A549 (cell line): ENCODE measurements around the gene CLEC1B. TPM values are rescaled to one million over a fixed set of nuclear protein-coding genes. Genes with fewer than 3 reads are reported as not detected.

ENCODE experiments used
- ATAC-seq, 2 experiments: fragments of 200-7000 bp in 1 of 2; fragments of >200 bp in 1 of 2; cut with Nextera tagmentation in 1 of 2; cut with Tn5 transposase in 1 of 2; 3 replicates each; pipeline versions ENCODE4 v1.8.0 to v1.9.1; 2018 to 2020; ENCODE audit warnings: mild to moderate bottlenecking in 1 of 2, moderate library complexity in 1 of 2
- CTCF ChIA-PET: fragments of 300-600 bp; sonication (Branson Sonifier 250); formaldehyde crosslinking; extraction: SDS; loops from one replicate; lab custom pipeline; 2021; ENCODE audit warnings: antibody characterized with exemption, inconsistent platforms; lab: Yijun Ruan, JAX
- POLR2A ChIA-PET: fragments of 350-600 bp; formaldehyde crosslinking; extraction: SDS; loops from one replicate; lab custom pipeline; 2021; ENCODE audit warnings: antibody characterized with exemption, inconsistent platforms; lab: Yijun Ruan, JAX
- DNase-seq, 2 experiments: peaks; one replicate each; pipeline versions ENCODE4 v3.0.0 to v3.0.0-alpha.2; 2011 to 2016; ENCODE audit warnings: low read depth in 1 of 2, low spot score in 1 of 2
- FAIRE-seq: peaks from 2 replicates; lab custom pipeline; 2011; peaks lifted over from hg19 to GRCh38; lab: Jason Lieb, UNC
- H3K27ac ChIP-seq, 2 experiments: fragments of >200 bp; sonication (Bioruptor Twin); formaldehyde crosslinking; 3 replicates each; pipeline ENCODE4 v1.5.1; 2016 to 2017
- H3K4me1 ChIP-seq: fragments of >200 bp; sonication (Bioruptor Twin); formaldehyde crosslinking; 3 replicates; pipeline ENCODE4 v1.6.1; 2016
- H3K4me2 ChIP-seq: fragments of >200 bp; sonication (Bioruptor Twin); formaldehyde crosslinking; 3 replicates; pipeline ENCODE4 v1.6.1; 2016
- H3K4me3 ChIP-seq: fragments of >200 bp; sonication (Bioruptor Twin); formaldehyde crosslinking; 3 replicates; pipeline ENCODE4 v1.5.1; 2016
- H3K9me3 ChIP-seq: fragments of >200 bp; sonication (Bioruptor Twin); formaldehyde crosslinking; 3 replicates; pipeline ENCODE4 v1.6.1; 2016
- BHLHE40 ChIP-seq: IDR thresholded peaks from 2 replicates; pipeline ENCODE4 v1.6.1; 2012; ENCODE audit warnings: low read depth, low read length, inconsistent platforms
- CBX2 ChIP-seq: fragments of 200-600 bp; sonication (generic); IDR thresholded peaks from 2 replicates; pipeline ENCODE4 v1.6.1; 2016; ENCODE audit warnings: low read depth, mild to moderate bottlenecking, borderline replicate concordance
- CEBPB ChIP-seq, 2 experiments: fragments of >200 bp in 1 of 2; sonication (Bioruptor Twin) in 1 of 2; formaldehyde crosslinking in 1 of 2; IDR thresholded peaks; 2 replicates each; pipeline ENCODE4 v1.6.1; 2012 to 2016
- CHD2 ChIP-seq: fragments of 150-350 bp; IDR thresholded peaks from 2 replicates; pipeline ENCODE4 v1.6.1; 2014; ENCODE audit warnings: low read length; ENCODE audit not compliant: partially characterized antibody
- CHD4 ChIP-seq: fragments of 200-600 bp; sonication (generic); IDR thresholded peaks from 2 replicates; pipeline ENCODE4 v1.6.1; 2016; ENCODE audit warnings: antibody characterized with exemption, mild to moderate bottlenecking, borderline replicate concordance
- FOXS1 ChIP-seq: fragments of 250-450 bp; sonication (Bioruptor Pico); IDR thresholded peaks from 2 replicates; pipeline ENCODE4 v1.5.0; 2020; ENCODE audit warnings: mild to moderate bottlenecking, moderate library complexity
- HEYL ChIP-seq: fragments of 250-450 bp; sonication (Bioruptor Pico); IDR thresholded peaks from 2 replicates; pipeline ENCODE4 v1.8.0; 2021; ENCODE audit warnings: mild to moderate bottlenecking, moderate library complexity
- HOXA7 ChIP-seq: fragments of 250-450 bp; sonication (Bioruptor Pico); IDR thresholded peaks from 2 replicates; pipeline ENCODE4 v1.5.0; 2020; ENCODE audit warnings: mild to moderate bottlenecking, moderate library complexity
- HOXB13 ChIP-seq: fragments of 250-450 bp; sonication (Bioruptor Pico); IDR thresholded peaks from 2 replicates; pipeline ENCODE4 v1.5.0; 2020; ENCODE audit warnings: low read depth, mild to moderate bottlenecking, moderate library complexity
- HOXB5 ChIP-seq: fragments of 250-450 bp; sonication (Bioruptor Pico); IDR thresholded peaks from 2 replicates; pipeline ENCODE4 v1.5.0; 2020; ENCODE audit warnings: mild to moderate bottlenecking, moderate library complexity
- JUN ChIP-seq, 2 experiments: fragments of >200 bp; sonication (Bioruptor Twin); formaldehyde crosslinking; IDR thresholded peaks; 2 replicates in 1 of 2; 3 replicates in 1 of 2; pipeline ENCODE4 v1.6.1; 2016 to 2017
- KDM5A ChIP-seq: fragments of 200-600 bp; sonication (generic); IDR thresholded peaks from 2 replicates; pipeline ENCODE4 v1.6.1; 2016; ENCODE audit warnings: antibody characterized with exemption, mild to moderate bottlenecking
- MAFK ChIP-seq: fragments of 450-650 bp; IDR thresholded peaks from 2 replicates; pipeline ENCODE4 v1.6.1; 2014; ENCODE audit not compliant: partially characterized antibody
- NR3C1 ChIP-seq: fragments of >200 bp; sonication (Bioruptor Twin); formaldehyde crosslinking; IDR thresholded peaks from 3 replicates; pipeline ENCODE4 v1.6.1; 2017
- PHF8 ChIP-seq: fragments of 200-600 bp; sonication (generic); IDR thresholded peaks from 2 replicates; pipeline ENCODE4 v1.6.1; 2016; ENCODE audit warnings: low read depth, mild to moderate bottlenecking, antibody characterized with exemption, moderate library complexity, borderline replicate concordance
- POLR2AphosphoS2 ChIP-seq: conservative IDR thresholded peaks from 2 replicates; pipeline ENCODE4 v1.6.1; 2012; ENCODE audit warnings: low read length, improper control_type of control experiment, inconsistent platforms
- RCOR1 ChIP-seq: fragments of 150-350 bp; IDR thresholded peaks from 2 replicates; pipeline ENCODE4 v1.6.1; 2014; ENCODE audit warnings: antibody characterized with exemption, low read length, low read depth
- SMC3 ChIP-seq: fragments of >200 bp; sonication (Bioruptor Twin); formaldehyde crosslinking; IDR thresholded peaks from 3 replicates; pipeline ENCODE4 v1.6.1; 2018; ENCODE audit warnings: inconsistent platforms
- TFCP2L1 ChIP-seq: fragments of 250-450 bp; sonication (Bioruptor Pico); IDR thresholded peaks from 2 replicates; pipeline ENCODE4 v1.5.0; 2021; ENCODE audit warnings: mild to moderate bottlenecking
- TP53 ChIP-seq: fragments of 250-450 bp; sonication (Bioruptor Pico); IDR thresholded peaks from 2 replicates; pipeline ENCODE4 v1.5.0; 2021; ENCODE audit warnings: mild to moderate bottlenecking, moderate library complexity
- ZNF302 ChIP-seq: fragments of 250-450 bp; sonication (Bioruptor Pico); IDR thresholded peaks from 2 replicates; pipeline ENCODE4 v1.9.0; 2021; ENCODE audit warnings: inconsistent platforms, mild to moderate bottlenecking, moderate library complexity
- ZSCAN20 ChIP-seq: fragments of 250-450 bp; sonication (Bioruptor Pico); IDR thresholded peaks from 2 replicates; pipeline ENCODE4 v1.8.0; 2022; ENCODE audit warnings: mild to moderate bottlenecking, moderate library complexity
- WGBS: methylation state at CpG from one replicate; pipeline ENCODE4 v1.1.6; 2017; ENCODE audit errors: missing lambda C conversion rate; 5-methylcytosine and 5-hydroxymethylcytosine counted together
- polyA plus RNA-seq, 4 experiments: library from polyadenylated mRNA; depleted of rRNA in 3 of 4; stranded (reverse); fragments of >200 nt; fragmentation: RNase III in 1 of 4; extraction: RNeasy Plus Mini Kit Qiagen cat#74134 plus additional on column Dnase treatment in 1 of 4; gene quantifications; 2 replicates in 3 of 4; 3 replicates in 1 of 4; pipeline ENCODE4 v1.2.3, GENCODE V29; 2011 to 2017
- TF ChIP-seq, protein P1 (sequence below): IDR thresholded peaks from 2 replicates; pipeline ENCODE4 v1.6.1; 2012
- TF ChIP-seq, protein P2 (sequence below): IDR thresholded peaks from 2 replicates; pipeline ENCODE4 v1.6.1; 2012
- TF ChIP-seq, protein P3 (sequence below): fragments of 150-350 bp; IDR thresholded peaks from 2 replicates; pipeline ENCODE4 v1.6.1; 2014; ENCODE audit warnings: low read depth, mild to moderate bottlenecking, low read length
- TF ChIP-seq, protein P4 (sequence below): IDR thresholded peaks from 2 replicates; pipeline ENCODE4 v1.6.1; 2012; ENCODE audit warnings: low read depth, borderline replicate concordance

The CLEC1B gene
- polyA plus RNA-seq, 2 of the 4 experiments (the other 2 are of a cell fraction), result not detected

DNA sequence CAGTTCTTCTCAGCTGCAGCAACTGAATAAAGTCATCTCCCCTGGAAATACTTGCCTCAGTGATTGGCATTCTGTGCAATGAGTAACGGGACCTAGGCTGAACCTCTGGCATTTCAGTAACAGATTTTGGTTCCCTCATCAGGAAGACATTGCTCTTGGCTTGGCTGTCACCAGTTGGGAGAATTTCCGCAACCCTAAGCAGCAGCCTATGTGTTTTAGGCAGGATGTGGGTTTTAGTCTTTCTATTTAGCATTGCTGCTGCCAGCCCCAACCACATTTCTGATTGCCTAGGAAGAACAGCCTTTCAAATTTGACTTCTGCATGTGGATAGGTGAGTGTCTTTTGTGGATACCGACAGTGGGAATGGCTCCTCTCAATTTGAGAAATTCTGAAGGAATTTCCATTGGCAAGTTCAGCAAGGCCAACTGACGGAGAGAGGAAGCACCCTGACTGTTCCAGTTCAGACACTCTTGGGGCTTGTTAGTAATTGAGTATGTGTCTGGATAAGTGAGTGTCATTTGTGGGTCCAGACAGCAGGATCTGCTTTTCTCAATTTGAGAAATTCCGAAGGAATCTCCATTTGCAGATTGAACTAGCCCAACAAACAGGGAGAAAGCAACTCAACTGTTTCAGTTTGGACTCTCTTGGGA, 47.8 kb downstream of the CLEC1B start:
- FAIRE-seq (no peak), ATAC-seq (no peak), DNase-seq (no peak)
- Histone ChIP-seq H3K4me3 (no peak overlapping the region), H3K27ac (no peak overlapping the region), H3K4me1 (no peaks in the 10 kb centered on the region), H3K9me3 (no peaks in the 10 kb centered on the region), H3K4me2 (no peak overlapping the region)
- TF ChIP-seq TFCP2L1 (CRISPR knock-in tag) (no peak), HOXA7 (no peak), SMC3 (no peak), MAFK (no peak), HOXB5 (CRISPR knock-in tag) (no peak), FOXS1 (CRISPR knock-in tag) (no peak), CEBPB (IDR thresholded peaks at IDR 0.05) (no peak), ZNF302 (CRISPR knock-in tag) (no peak), TP53 (no peak), KDM5A (no peak), CHD2 (no peak), CHD4 (no peak), CBX2 (no peak), JUN (IDR thresholded peaks at IDR 0.05) (no peak), RCOR1 (no peak)
- TF ChIP-seq, protein P1, sequence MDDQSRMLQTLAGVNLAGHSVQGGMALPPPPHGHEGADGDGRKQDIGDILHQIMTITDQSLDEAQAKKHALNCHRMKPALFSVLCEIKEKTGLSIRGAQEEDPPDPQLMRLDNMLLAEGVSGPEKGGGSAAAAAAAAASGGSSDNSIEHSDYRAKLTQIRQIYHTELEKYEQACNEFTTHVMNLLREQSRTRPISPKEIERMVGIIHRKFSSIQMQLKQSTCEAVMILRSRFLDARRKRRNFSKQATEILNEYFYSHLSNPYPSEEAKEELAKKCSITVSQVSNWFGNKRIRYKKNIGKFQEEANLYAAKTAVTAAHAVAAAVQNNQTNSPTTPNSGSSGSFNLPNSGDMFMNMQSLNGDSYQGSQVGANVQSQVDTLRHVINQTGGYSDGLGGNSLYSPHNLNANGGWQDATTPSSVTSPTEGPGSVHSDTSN, result no peak
- 52% methylated on average over 5 of the region's 5 CpGs for WGBS
- POLR2A ChIA-PET, result no interaction called here
- CTCF ChIA-PET, result no interaction called here

DNA sequence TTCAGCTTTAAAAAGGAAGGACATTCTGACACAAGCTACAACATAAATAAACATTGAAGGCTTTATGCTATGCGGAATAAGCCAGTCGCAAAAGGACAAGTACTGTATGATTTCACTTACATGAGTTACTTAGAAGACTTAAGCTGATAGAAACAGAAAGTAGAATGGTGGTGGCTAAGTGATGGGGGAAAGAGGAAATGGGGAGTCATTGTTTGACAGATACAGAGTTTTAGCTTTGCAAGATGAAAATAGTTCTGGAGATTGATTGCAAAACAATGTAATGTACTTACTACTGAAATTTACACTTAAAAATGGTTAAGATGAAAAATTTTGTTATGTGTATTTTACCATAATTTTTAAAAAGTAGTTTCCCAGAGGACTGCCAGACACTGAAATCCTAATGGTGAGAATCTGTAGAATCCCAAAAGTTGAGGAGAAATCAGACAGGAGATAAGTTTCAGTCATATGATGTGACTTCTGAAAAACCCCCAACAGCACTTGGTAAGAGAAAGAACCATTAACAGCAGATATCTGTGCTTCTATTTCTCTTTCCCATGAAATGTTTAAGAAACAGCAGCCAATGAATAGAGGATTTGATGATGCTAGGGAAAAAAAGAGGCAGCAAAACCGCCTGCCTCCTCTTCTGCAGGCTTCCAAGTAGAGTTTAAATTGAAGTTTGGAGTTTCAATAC, 50.2 kb downstream of the CLEC1B start:
- no peak overlapping the region for H3K27ac ChIP-seq
- H3K4me2 ChIP-seq, result no peak overlapping the region
- H3K4me1 ChIP-seq, result no peaks in the 10 kb centered on the region
- FAIRE-seq (no peak), ATAC-seq (no peak), DNase-seq (no peak)
- ChIA-PET CTCF (no interaction called here), POLR2A (no interaction called here)
- no peaks in the 10 kb centered on the region for H3K9me3 ChIP-seq
- no peak for TF ChIP-seq ZNF302 (CRISPR knock-in tag)
- TF ChIP-seq BHLHE40, result no peak
- TF ChIP-seq HOXB13 (CRISPR knock-in tag), result no peak
- no peak overlapping the region for H3K4me3 ChIP-seq
- 54% methylated on average over 3 of the region's 3 CpGs for WGBS

DNA sequence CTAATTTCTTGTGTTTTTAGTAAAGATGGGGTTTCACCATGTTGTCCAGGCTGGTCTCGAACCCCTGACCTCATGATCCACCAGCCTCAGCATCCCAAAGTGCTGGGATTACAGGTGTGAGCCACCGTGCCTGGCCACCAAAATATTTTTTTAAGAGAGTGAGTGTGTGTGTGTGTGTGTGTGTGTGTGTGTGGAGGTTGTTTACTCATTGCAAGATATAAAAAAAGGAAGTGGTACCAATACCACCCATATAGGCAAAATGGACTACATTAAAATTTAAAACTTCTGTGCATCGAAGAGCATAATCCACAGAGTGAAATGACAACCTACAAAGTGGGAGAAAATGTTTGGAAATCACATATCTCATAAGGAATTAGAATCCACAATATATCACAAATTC, 51.2 kb downstream of the CLEC1B start:
- no peak for ATAC-seq
- Histone ChIP-seq H3K4me1 (no peaks in the 10 kb centered on the region), H3K4me3 (no peak overlapping the region), H3K27ac (no peak overlapping the region), H3K4me2 (no peak overlapping the region), H3K9me3 (no peaks in the 10 kb centered on the region)
- CTCF ChIA-PET, result no interaction called here
- no peak for DNase-seq
- POLR2A ChIA-PET, result no interaction called here
- TF ChIP-seq HEYL (CRISPR knock-in tag) (no peak), POLR2AphosphoS2 (no peak), TFCP2L1 (CRISPR knock-in tag) (no peak), HOXB5 (CRISPR knock-in tag) (no peak), CHD4 (no peak), SMC3 (no peak), PHF8 (no peak), NR3C1 (no peak), ZSCAN20 (CRISPR knock-in tag) (no peak), JUN (IDR thresholded peaks at IDR 0.05) (no peak), CHD2 (no peak), ZNF302 (CRISPR knock-in tag) (no peak)
- TF ChIP-seq, protein P2, sequence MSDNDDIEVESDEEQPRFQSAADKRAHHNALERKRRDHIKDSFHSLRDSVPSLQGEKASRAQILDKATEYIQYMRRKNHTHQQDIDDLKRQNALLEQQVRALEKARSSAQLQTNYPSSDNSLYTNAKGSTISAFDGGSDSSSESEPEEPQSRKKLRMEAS, result no peak
- TF ChIP-seq, protein P3, sequence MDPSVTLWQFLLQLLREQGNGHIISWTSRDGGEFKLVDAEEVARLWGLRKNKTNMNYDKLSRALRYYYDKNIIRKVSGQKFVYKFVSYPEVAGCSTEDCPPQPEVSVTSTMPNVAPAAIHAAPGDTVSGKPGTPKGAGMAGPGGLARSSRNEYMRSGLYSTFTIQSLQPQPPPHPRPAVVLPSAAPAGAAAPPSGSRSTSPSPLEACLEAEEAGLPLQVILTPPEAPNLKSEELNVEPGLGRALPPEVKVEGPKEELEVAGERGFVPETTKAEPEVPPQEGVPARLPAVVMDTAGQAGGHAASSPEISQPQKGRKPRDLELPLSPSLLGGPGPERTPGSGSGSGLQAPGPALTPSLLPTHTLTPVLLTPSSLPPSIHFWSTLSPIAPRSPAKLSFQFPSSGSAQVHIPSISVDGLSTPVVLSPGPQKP, result no peak
- TF ChIP-seq, protein P1, result no peak
- TF ChIP-seq, protein P4, sequence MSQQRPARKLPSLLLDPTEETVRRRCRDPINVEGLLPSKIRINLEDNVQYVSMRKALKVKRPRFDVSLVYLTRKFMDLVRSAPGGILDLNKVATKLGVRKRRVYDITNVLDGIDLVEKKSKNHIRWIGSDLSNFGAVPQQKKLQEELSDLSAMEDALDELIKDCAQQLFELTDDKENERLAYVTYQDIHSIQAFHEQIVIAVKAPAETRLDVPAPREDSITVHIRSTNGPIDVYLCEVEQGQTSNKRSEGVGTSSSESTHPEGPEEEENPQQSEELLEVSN, result no peak
- no peak for FAIRE-seq
- WGBS, result 4% methylated on average over 3 of the region's 3 CpGs
